Common myeloid progenitor, CD34-positive (primary cell): ENCODE results near the gene PALD1.

Source experiments
- CTCF ChIA-PET: fragments of 350-600 bp; sonication (Branson Sonifier 250); formaldehyde crosslinking; loops from one replicate; lab custom pipeline; 2021; ENCODE audit warnings: antibody characterized with exemption; lab: Charles Lee
- POLR2A ChIA-PET: fragments of 350-600 bp; sonication (Branson Sonifier 250); formaldehyde crosslinking; loops from one replicate; lab custom pipeline; 2021; ENCODE audit warnings: antibody characterized with exemption; lab: Charles Lee
- DNase-seq, 3 donors: peaks; one replicate each; pipeline versions ENCODE4 v3.0.0 to v3.0.0-alpha.2; 2013
- H3K27ac ChIP-seq, 2 experiments: 1 replicate in 1 of 2; 2 replicates in 1 of 2; pipeline ENCODE4 v1.7.0; 2013; ENCODE audit warnings: inconsistent platforms in 2 of 2, low read length in 2 of 2, mild to moderate bottlenecking in 2 of 2, low read depth in 1 of 2, moderate library complexity in 1 of 2; ENCODE audit not compliant: severe bottlenecking in 2 of 2, insufficient read depth in 1 of 2, poor library complexity in 1 of 2
- H3K27me3 ChIP-seq, 5 experiments: replicated peaks in 2 of 5; 1 replicate in 3 of 5; 2 replicates in 2 of 5; pipeline versions ENCODE4 v1.6.1 to v1.7.0; 2013; ENCODE audit warnings: low read length in 4 of 5, mild to moderate bottlenecking in 2 of 5, moderate library complexity in 2 of 5, inconsistent platforms in 1 of 5; ENCODE audit not compliant: insufficient read depth in 5 of 5, control insufficient read depth in 4 of 5
- H3K36me3 ChIP-seq, 4 experiments: 1 replicate in 2 of 4; 2 replicates in 2 of 4; pipeline versions ENCODE4 v1.6.1 to v1.7.0; 2013; ENCODE audit warnings: low read length in 3 of 4, control low read depth in 1 of 4, mild to moderate bottlenecking in 1 of 4; ENCODE audit not compliant: control insufficient read depth in 4 of 4, insufficient read depth in 4 of 4
- H3K4me1 ChIP-seq, 4 experiments: 1 replicate in 3 of 4; 2 replicates in 1 of 4; pipeline versions ENCODE4 v1.6.1 to v1.7.1; 2013; ENCODE audit warnings: low read length in 3 of 4, mild to moderate bottlenecking in 3 of 4, control low read depth in 1 of 4, inconsistent platforms in 1 of 4, moderate library complexity in 1 of 4; ENCODE audit not compliant: control insufficient read depth in 4 of 4, insufficient read depth in 4 of 4; ENCODE audit errors: control extremely low read depth in 1 of 4
- H3K4me3 ChIP-seq, 7 experiments: 1 replicate in 4 of 7; 2 replicates in 3 of 7; pipeline versions ENCODE4 v1.5.1 to v1.7.0; 2013; ENCODE audit warnings: mild to moderate bottlenecking in 7 of 7, low read length in 6 of 7, moderate library complexity in 6 of 7, inconsistent platforms in 2 of 7, low read depth in 2 of 7, control low read depth in 1 of 7; ENCODE audit not compliant: insufficient read depth in 4 of 7, control insufficient read depth in 1 of 7; ENCODE audit errors: extremely low read depth in 1 of 7
- H3K9me3 ChIP-seq, 5 experiments: 1 replicate in 4 of 5; 2 replicates in 1 of 5; pipeline versions ENCODE4 v1.6.1 to v1.7.1; 2013; ENCODE audit warnings: low read length in 4 of 5, mild to moderate bottlenecking in 2 of 5, inconsistent platforms in 1 of 5, low read depth in 1 of 5, moderate library complexity in 1 of 5; ENCODE audit not compliant: control insufficient read depth in 4 of 5, insufficient read depth in 2 of 5; ENCODE audit errors: control extremely low read depth in 1 of 5
- WGBS: methylation state at CpG from one replicate; pipeline ENCODE4 v1.1.5; 2013; ENCODE audit not compliant: insufficient coverage; 5-methylcytosine and 5-hydroxymethylcytosine counted together

PALD1 gene

GRCh38 chr10:70600512-70601395 lies 122.2 kb downstream of the PALD1 start:
- no peaks in the 10 kb centered on the region for H3K27me3 ChIP-seq
- H3K36me3 ChIP-seq, result no peaks in the 10 kb centered on the region
- WGBS, result 97% methylated on average over 22 of the region's 24 CpGs
- no peak overlapping the region for H3K4me3 ChIP-seq
- no peak for DNase-seq
- no peak overlapping the region for H3K27ac ChIP-seq
- ChIA-PET POLR2A (no interaction called here), CTCF (no interaction called here)
- H3K4me1 ChIP-seq, result peaks cover 0 to 46% (median 5%) of the 10 kb centered on the region in 4 experiments
- H3K9me3 ChIP-seq, result no peaks in the 10 kb centered on the region

GRCh38 chr10:70601746-70602145 lies 123.2 kb downstream of the PALD1 start:
- DNase-seq, result no peak
- no peaks in the 10 kb centered on the region for H3K36me3 ChIP-seq
- ChIA-PET POLR2A (no interaction called here), CTCF (interaction anchor here (0.7 to 0.8 kb wide), 2 partner anchors 60 to 61 kb away, joined by 3 read pairs; no protein-coding TSS in a partner anchor)
- WGBS, result 100% methylated on average over 1 of the region's 5 CpGs
- no peak overlapping the region for H3K27ac ChIP-seq
- H3K4me3 ChIP-seq, result no peak overlapping the region
- H3K4me1 ChIP-seq, result peaks cover 0 to 36% (median 5%) of the 10 kb centered on the region in 4 experiments
- H3K9me3 ChIP-seq, result no peaks in the 10 kb centered on the region
- H3K27me3 ChIP-seq, result no peaks in the 10 kb centered on the region

GRCh38 chr10:70602665-70603448 lies 124.3 kb downstream of the PALD1 start, which contains the start of gene PRF1:
TSS of gene PRF1 (minus strand) at chr10:70602741. CDS start at chr10:70600902, 1,839 bp downstream.
- no peak within 1 kb of the TSS for H3K27ac ChIP-seq
- peak in 2 of 3 donors; percentile 55 to 61 for DNase-seq
- H3K9me3 ChIP-seq, result no peaks in the 10 kb centered on the region
- H3K36me3 ChIP-seq, result no peaks in the 10 kb centered on the region
- no peaks in the 10 kb centered on the region for H3K27me3 ChIP-seq
- WGBS, result 85% methylated on average over 15 of the region's 21 CpGs
- ChIA-PET CTCF (interaction anchor here (0.8 to 1.3 kb wide), 2 partner anchors 52 to 61 kb away, joined by 3 read pairs; no protein-coding TSS in a partner anchor), POLR2A (no interaction called here)
- peaks cover 0 to 29% (median 5%) of the 10 kb centered on the region in 4 experiments for H3K4me1 ChIP-seq
- H3K4me3 ChIP-seq, result no peak within 1 kb of the TSS

- ChIA-PET POLR2A (interaction anchor here (0.8 kb wide), 1 partner anchor 20 kb away, joined by 3 read pairs; no protein-coding TSS in a partner anchor), CTCF (interaction anchor here (1.3 kb wide), 1 partner anchor 52 kb away, joined by 3 read pairs; no protein-coding TSS in a partner anchor)
- Histone ChIP-seq H3K27me3 (no peaks in the 10 kb centered on the region), H3K9me3 (no peaks in the 10 kb centered on the region), H3K36me3 (no peaks in the 10 kb centered on the region), H3K4me1 (peaks cover 0 to 29% (median 5%) of the 10 kb centered on the region in 4 experiments), H3K27ac (no peak overlapping the region), H3K4me3 (no peak overlapping the region)
- WGBS, result 94% methylated on average over 7 of the region's 7 CpGs
- no peak for DNase-seq
Measured at GRCh38 chr10:70603449-70603801, 124.9 kb downstream of the PALD1 start.

- no peaks in the 10 kb centered on the region for H3K9me3 ChIP-seq
- H3K4me3 ChIP-seq, result no peak overlapping the region
- ChIA-PET POLR2A (interaction anchor here (0.8 kb wide), 1 partner anchor 20 kb away, joined by 3 read pairs; no protein-coding TSS in a partner anchor), CTCF (interaction anchor here (1.3 kb wide), 1 partner anchor 53 kb away, joined by 3 read pairs; no protein-coding TSS in a partner anchor)
- peaks cover 0 to 29% (median 5%) of the 10 kb centered on the region in 4 experiments for H3K4me1 ChIP-seq
- 100% methylated on average over 2 of the region's 4 CpGs for WGBS
- H3K36me3 ChIP-seq, result no peaks in the 10 kb centered on the region
- no peak for DNase-seq
- no peaks in the 10 kb centered on the region for H3K27me3 ChIP-seq
- H3K27ac ChIP-seq, result no peak overlapping the region
Measured at GRCh38 chr10:70604106-70604505, 125.5 kb downstream of the PALD1 start.

GRCh38 chr10:70605161-70605560 lies 126.6 kb downstream of the PALD1 start:
- H3K36me3 ChIP-seq, result no peaks in the 10 kb centered on the region
- H3K4me3 ChIP-seq, result no peak overlapping the region
- no peak for DNase-seq
- WGBS, result 80% methylated on average over 1 of the region's 2 CpGs
- no peak overlapping the region for H3K27ac ChIP-seq
- H3K4me1 ChIP-seq, result peaks cover 0 to 29% (median 5%) of the 10 kb centered on the region in 4 experiments
- ChIA-PET CTCF (interaction anchor here (1.1 kb wide), 1 partner anchor 15 kb away, joined by 3 read pairs; no protein-coding TSS in a partner anchor), POLR2A (no interaction called here)
- no peaks in the 10 kb centered on the region for H3K9me3 ChIP-seq
- H3K27me3 ChIP-seq, result no peaks in the 10 kb centered on the region
